Stimulated activated CD8-positive, alpha-beta memory T cell treated with anti-CD3 and anti-CD28 coated beads, Interleukin-7, amount 100 ng/mL, for 1 hour (primary cell): ENCODE results near the gene SLC4A3.

Experiments
- DNase-seq, 2 donors: peaks; one replicate each; pipeline ENCODE4 v3.0.0-alpha.2; 2020; ENCODE audit warnings: low read depth in 2 of 2

The SLC4A3 gene

GRCh38 chr2:219633276-219634065, 6.0 kb downstream of the SLC4A3 start:
- no peak for DNase-seq

- no peak for DNase-seq
These were observed 6.9 kb downstream of the SLC4A3 start for GRCh38 chr2:219634171-219634940.

GRCh38 chr2:219634951-219635751, 7.7 kb downstream of the SLC4A3 start:
- DNase-seq = no peak

- DNase-seq = no peak
These were observed 8.9 kb downstream of the SLC4A3 start for GRCh38 chr2:219636144-219636915.

GRCh38 chr2:219636941-219637841, 9.8 kb downstream of the SLC4A3 start:
- no peak for DNase-seq

DNA sequence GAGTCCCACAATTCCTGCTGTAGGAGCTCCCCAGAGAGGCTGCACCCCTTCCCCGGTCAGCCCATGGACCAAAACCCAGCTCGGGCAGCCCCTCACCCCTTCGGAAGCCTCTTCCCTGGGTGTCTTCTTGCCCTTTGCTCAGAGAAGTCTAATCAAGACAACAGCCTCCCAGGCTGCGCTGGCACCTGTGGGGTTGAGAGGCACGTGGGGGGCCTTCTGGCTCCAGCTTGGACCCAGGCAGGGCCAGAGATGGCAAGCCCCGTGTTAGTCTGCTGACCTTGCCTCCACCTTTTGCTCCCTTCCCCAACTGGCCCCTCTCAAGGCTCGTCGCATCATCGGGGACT, 10.4 kb downstream of the SLC4A3 start:
- no peak for DNase-seq

- no peak for DNase-seq
These were observed 11.0 kb downstream of the SLC4A3 start for GRCh38 chr2:219638217-219638947.

- DNase-seq = no peak
These were observed 11.7 kb downstream of the SLC4A3 start for GRCh38 chr2:219638948-219639755.

GRCh38 chr2:219641390-219642068, 14.1 kb downstream of the SLC4A3 start:
- DNase-seq = no peak

GRCh38 chr2:219642069-219642454, 14.6 kb downstream of the SLC4A3 start:
- no peak for DNase-seq

DNA sequence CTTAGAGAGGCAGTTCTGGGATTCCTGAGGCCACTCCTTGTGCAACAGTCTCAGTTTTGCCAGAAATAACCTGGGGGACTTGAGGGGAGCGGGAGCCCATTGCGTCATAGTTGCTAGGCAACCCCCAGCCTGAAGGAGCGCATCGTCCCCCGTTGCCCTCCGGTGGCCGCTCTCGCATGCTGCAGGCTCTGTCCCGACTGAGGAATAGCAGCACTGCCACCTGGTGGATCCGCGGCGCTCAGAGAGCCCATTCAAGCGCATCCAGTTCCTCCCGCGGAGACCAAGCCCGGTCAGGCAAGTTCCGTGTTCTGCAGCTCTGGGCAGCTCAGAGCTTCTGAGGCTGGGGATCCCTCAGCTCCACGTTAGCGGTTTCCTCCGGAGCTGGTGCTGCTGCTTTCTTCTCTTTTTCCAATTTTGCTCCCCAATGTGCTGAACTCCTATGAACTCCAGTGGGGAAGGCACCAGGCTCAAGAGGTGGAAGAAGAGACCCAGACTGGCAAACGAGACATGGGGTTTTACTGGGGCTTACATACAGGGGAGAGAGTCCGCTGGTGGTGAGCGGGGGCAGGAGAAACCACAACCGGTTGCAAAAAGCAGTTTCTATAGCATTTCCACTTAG, 15.1 kb downstream of the SLC4A3 start:
- peak; percentile 68 to 77 for DNase-seq

DNA sequence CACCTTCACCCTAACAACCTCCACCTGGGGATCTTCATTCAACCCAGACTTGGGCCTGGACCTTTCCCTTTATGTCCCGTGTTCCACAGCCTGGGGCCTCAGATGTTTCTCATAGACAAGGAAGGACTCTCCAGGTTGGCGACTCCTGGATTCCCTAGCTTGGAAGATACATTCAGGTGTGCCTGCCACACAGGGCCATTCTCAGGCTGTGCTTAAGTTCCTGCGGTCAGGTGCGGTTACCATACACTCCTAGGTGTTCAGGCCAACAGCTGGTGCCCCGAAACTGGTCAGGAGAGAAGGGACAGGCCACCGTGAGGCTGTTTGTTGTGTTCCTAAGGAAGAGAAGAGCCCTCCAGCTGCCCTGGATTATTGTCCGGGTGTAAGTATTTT, 15.6 kb downstream of the SLC4A3 start:
- no peak for DNase-seq

DNA sequence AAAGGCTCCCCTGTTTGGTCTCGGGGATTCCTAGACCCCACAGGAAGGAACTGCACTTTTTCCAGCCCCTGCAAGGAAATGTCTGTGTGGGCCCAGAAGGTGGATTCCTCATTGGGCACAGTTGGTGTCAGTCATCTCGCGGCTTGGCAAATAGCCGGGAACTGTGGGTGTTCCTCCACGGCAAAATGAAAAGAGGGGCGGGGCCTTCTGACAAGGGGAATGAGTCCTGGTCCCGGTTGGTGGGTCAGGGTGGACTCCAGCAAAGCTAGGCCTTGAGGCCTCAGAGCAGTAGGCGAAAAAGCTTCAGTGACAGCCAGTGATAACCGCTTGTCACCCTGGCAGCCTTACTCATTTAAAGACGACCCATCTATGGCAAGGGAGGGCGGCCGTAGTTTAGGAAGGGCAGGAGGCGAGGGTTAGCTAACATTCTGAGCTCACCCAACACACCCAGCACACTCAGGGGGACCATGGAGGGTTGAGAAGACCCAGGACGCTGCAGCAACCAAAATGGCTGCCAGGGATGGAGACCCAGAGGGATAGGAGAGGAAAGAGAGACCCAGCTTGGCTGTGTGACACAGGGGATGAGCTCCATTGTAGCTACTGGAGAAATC, 16.5 kb downstream of the SLC4A3 start:
- DNase-seq = no peak

DNA sequence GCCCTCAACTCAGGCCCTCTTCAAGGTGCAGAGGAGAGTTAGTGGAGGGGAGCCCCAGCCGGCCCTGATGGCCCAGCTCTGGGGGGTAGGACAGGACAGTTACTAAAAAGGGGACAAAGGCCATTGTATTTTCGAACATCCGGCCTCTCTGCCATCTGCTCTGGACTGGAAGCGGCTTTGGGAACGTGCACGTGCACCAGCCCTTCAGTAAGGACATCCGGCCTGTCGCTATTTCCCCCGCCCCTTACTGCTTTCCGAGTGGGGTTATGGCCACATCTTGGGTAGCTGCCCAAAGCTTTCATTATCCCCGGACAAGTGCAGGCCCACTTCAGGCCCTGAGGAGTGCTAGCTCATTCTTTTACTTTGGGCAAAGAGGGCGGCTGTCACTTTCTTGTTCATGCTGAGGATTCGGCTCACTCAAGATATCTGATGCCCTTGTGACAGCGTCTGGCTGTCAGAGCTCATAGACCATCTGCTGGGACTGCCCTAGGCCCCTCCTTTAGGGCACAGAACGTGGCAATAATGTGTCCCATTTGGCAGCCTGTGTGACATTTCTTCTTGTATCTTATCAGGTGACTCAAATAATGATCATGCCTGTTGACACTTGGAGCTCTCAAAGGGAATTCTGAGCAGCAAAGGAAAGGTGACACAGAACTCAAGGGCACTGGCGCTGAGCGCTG, 17.5 kb downstream of the SLC4A3 start:
- DNase-seq = no peak

GRCh38 chr2:219645631-219646527, 18.4 kb downstream of the SLC4A3 start:
- DNase-seq = no peak

GRCh38 chr2:219648176-219648575, 20.7 kb downstream of the SLC4A3 start:
- no peak for DNase-seq
